ENCODE data around the gene RCSD1. TPM values are rescaled to one million over a fixed set of nuclear protein-coding genes. Genes with fewer than 3 reads are reported as not detected.

Gene RCSD1
- total RNA-seq, 1 experiment from 2014 or later: 0.16 TPM

DNA sequence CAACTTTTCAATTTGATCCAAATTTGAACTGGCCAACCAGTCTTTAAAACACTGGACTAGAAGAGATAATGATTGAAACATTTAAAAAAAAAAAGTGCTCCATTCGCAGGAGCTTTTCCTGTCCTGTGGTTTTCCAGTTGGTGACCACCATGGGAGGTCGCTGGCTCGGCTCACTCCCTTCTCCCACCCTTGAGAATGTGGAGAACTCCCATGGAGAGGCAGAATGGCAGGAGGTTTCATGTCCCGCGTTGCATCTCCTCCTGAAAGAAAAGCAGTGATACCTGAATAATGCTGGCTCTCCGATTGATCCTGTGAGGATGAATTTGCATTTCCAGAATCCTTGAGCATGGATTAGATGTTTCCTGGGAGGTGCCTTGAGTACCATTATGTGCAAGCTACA lies 75.2 kb downstream of the RCSD1 start:
- no peaks in the 10 kb centered on the region for H3K36me3 Mint-ChIP-seq (ENCODE audit: insufficient read depth, unreplicated experiment)
- CTCF ChIA-PET: interaction anchor here (0.6 to 6.2 kb wide), 15 partner anchors 8 to 380 kb away, joined by 3 to 49 read pairs (median 4); partner anchors contain the start of gene CREG1
- intact Hi-C loops (cut with micrococcal nuclease): no loop called here
- TF ChIP-seq, protein P1, sequence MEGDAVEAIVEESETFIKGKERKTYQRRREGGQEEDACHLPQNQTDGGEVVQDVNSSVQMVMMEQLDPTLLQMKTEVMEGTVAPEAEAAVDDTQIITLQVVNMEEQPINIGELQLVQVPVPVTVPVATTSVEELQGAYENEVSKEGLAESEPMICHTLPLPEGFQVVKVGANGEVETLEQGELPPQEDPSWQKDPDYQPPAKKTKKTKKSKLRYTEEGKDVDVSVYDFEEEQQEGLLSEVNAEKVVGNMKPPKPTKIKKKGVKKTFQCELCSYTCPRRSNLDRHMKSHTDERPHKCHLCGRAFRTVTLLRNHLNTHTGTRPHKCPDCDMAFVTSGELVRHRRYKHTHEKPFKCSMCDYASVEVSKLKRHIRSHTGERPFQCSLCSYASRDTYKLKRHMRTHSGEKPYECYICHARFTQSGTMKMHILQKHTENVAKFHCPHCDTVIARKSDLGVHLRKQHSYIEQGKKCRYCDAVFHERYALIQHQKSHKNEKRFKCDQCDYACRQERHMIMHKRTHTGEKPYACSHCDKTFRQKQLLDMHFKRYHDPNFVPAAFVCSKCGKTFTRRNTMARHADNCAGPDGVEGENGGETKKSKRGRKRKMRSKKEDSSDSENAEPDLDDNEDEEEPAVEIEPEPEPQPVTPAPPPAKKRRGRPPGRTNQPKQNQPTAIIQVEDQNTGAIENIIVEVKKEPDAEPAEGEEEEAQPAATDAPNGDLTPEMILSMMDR (IDR thresholded peaks at IDR 0.05; ENCODE audit: unreplicated experiment): no peak
- no peaks in the 10 kb centered on the region for H3K9me3 Mint-ChIP-seq (ENCODE audit: unreplicated experiment)
- H3K4me1 Mint-ChIP-seq (ENCODE audit: insufficient read depth, unreplicated experiment): no peaks in the 10 kb centered on the region
- H3K27ac Mint-ChIP-seq (ENCODE audit: low read depth, unreplicated experiment): no peak overlapping the region
- no TSS peak for BruUV-seq (replicated peaks)
- peaks cover 21% of the 10 kb centered on the region for H3K27me3 Mint-ChIP-seq (ENCODE audit: insufficient read depth, unreplicated experiment)
- POLR2A ChIA-PET: interaction anchor here (0.6 to 2.2 kb wide), 3 partner anchors 8 to 231 kb away, joined by 3 to 12 read pairs (median 4); no protein-coding TSS in a partner anchor
- no peak overlapping the region for H3K4me3 Mint-ChIP-seq (ENCODE audit: unreplicated experiment)
- no peak for DNase-seq (ENCODE audit: unreplicated experiment)

DNA sequence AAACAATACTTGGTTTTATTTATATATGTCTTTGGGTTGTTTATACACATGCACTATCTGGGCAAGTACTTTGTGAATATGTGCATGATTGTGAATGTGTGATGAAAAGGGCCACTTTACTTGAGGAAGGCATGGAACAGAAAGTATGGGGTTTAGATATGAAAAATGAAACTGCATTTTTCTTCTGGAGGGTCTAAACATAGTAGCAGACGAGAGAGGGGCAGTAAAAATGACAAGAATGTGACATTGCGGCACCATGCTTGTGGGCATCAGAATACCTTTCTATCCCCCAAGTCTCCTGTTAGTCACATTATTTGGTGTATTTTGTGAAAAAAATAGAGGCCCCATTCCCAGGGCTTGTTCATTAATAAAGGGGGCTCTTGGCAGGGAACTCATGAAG lies 76.3 kb downstream of the RCSD1 start:
- POLR2A ChIA-PET: interaction anchor here (0.6 to 0.7 kb wide), 2 partner anchors 8 to 141 kb away, joined by 3 read pairs; no protein-coding TSS in a partner anchor
- TF ChIP-seq, protein P1 (IDR thresholded peaks at IDR 0.05; ENCODE audit: unreplicated experiment): no peak
- intact Hi-C loops (cut with micrococcal nuclease): no loop called here
- CTCF ChIA-PET: interaction anchor here (0.7 to 6.2 kb wide), 10 partner anchors 8 to 153 kb away, joined by 3 to 49 read pairs (median 5); partner anchors contain the start of gene CREG1
- H3K4me3 Mint-ChIP-seq (ENCODE audit: unreplicated experiment): no peak overlapping the region
- no TSS peak for BruUV-seq (replicated peaks)
- H3K27ac Mint-ChIP-seq (ENCODE audit: low read depth, unreplicated experiment): no peak overlapping the region
- H3K36me3 Mint-ChIP-seq (ENCODE audit: insufficient read depth, unreplicated experiment): no peaks in the 10 kb centered on the region
- no peak for DNase-seq (ENCODE audit: unreplicated experiment)
- no peaks in the 10 kb centered on the region for H3K9me3 Mint-ChIP-seq (ENCODE audit: unreplicated experiment)
- no peaks in the 10 kb centered on the region for H3K4me1 Mint-ChIP-seq (ENCODE audit: insufficient read depth, unreplicated experiment)
- H3K27me3 Mint-ChIP-seq (ENCODE audit: insufficient read depth, unreplicated experiment): peaks cover 21% of the 10 kb centered on the region

DNA sequence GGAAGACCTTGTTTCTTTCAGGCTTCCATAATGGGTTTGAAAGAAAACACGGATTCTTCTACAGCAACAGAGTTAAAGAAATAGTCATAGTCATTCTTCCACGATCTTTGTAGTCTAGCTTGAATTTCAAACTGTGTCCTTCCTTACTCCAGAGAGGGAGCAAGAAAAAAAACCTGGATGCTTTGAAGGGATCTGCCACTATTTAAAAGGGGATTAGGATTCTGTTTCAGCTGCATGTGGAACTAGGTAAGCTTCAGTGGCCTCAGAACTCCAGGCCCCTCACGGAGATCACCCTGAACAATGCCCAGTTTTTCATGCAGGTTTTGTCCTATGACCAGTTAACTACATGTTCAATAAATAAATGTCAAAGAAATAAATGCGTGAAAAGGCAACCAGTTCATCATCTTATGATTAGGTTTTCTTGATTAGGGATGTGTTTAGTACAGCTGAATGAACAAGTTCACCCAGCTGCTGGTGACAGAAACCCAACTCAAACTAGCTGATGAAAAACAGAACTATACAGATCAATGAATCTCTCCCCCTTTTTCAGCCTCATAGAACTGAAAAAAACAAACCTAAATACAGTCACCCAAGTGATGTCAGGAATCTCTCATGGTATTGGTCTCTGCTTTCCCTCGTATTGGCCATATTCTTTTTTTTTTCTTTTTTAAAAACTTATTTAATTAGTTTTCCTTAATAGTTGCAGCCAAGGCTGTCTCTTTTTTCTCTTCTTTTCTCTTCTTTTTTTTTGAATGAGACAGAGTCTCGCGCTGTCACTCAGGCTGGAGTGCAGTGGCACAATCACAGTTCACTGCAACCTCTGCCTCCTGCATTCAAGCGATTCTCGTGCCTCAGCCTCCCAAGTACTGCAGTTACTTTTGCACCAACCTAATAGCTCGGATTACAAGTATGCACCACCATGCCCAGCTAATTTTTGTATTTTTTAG lies 77.2 kb downstream of the RCSD1 start:
- intact Hi-C loops (cut with micrococcal nuclease): no loop called here
- POLR2A ChIA-PET: interaction anchor here (0.6 to 2.2 kb wide), 11 partner anchors 9 to 519 kb away, joined by 3 to 8 read pairs (median 3); partner anchors contain the start of gene SFT2D2

More for the DNA sequence above, 77.2 kb downstream of the RCSD1 start:
- CTCF ChIA-PET: interaction anchor here (0.6 to 6.2 kb wide), 20 partner anchors 8 to 305 kb away, joined by 3 to 49 read pairs (median 5); no protein-coding TSS in a partner anchor
- TF ChIP-seq, protein P1 (IDR thresholded peaks at IDR 0.05; ENCODE audit: unreplicated experiment): no peak
- Mint-ChIP-seq H3K27me3 (ENCODE audit: insufficient read depth, unreplicated experiment) (peaks cover 21% of the 10 kb centered on the region), H3K9me3 (ENCODE audit: unreplicated experiment) (no peaks in the 10 kb centered on the region), H3K27ac (ENCODE audit: low read depth, unreplicated experiment) (no peak overlapping the region), H3K4me1 (ENCODE audit: insufficient read depth, unreplicated experiment) (no peaks in the 10 kb centered on the region), H3K4me3 (ENCODE audit: unreplicated experiment) (no peak overlapping the region), H3K36me3 (ENCODE audit: insufficient read depth, unreplicated experiment) (no peaks in the 10 kb centered on the region)
- no TSS peak for BruUV-seq (replicated peaks)
- no peak for DNase-seq (ENCODE audit: unreplicated experiment)

All from MCF 10A (cell line).